Upper lobe of left lung (tissue), 6 donors: ENCODE results near the gene SLC16A8. TPM values are rescaled to one million over a fixed set of nuclear protein-coding genes. Genes with fewer than 3 reads are reported as not detected.

Experiments
- ATAC-seq, 2 donors: fragments of 200-7000 bp; cut with Tn5 transposase; one replicate each; pipeline ENCODE4 v1.9.1; 2022; ENCODE audit warnings: mild to moderate bottlenecking in 2 of 2, moderate library complexity in 2 of 2; ENCODE audit not compliant: low FRiP score in 2 of 2
- DNase-seq, 2 donors: peaks; one replicate each; pipeline ENCODE4 v3.0.0-alpha.2; 2019 to 2020
- H3K27ac ChIP-seq, 4 donors: fragments of 200-600 bp; sonication (generic); one replicate each; pipeline ENCODE4 v1.5.1; 2016 to 2019
- H3K27me3 ChIP-seq, 4 donors: fragments of 200-600 bp; sonication (generic); one replicate each; pipeline ENCODE4 v1.5.1; 2017 to 2019
- H3K36me3 ChIP-seq, 4 donors: fragments of 200-600 bp; sonication (generic); one replicate each; pipeline ENCODE4 v1.5.1; 2016 to 2019
- H3K4me1 ChIP-seq, 4 donors: fragments of 200-600 bp; sonication (generic); one replicate each; pipeline ENCODE4 v1.5.1; 2018 to 2019
- H3K4me3 ChIP-seq, 4 donors: fragments of 200-600 bp; sonication (generic); one replicate each; pipeline ENCODE4 v1.5.1; 2017 to 2019; ENCODE audit warnings: mild to moderate bottlenecking in 2 of 4, moderate library complexity in 1 of 4
- H3K9me3 ChIP-seq, 4 donors: fragments of 200-600 bp; sonication (generic); one replicate each; pipeline ENCODE4 v1.5.1; 2018 to 2019
- CTCF ChIP-seq, 6 experiments: fragments of 450-650 bp in 4 of 6; fragments of 200-600 bp in 2 of 6; sonication (generic) in 2 of 6; IDR thresholded peaks; one replicate each; pipeline ENCODE4 v1.5.1; 2016 to 2019; ENCODE audit warnings: antibody characterized with exemption in 6 of 6
- EP300 ChIP-seq, 4 donors: sonication (generic); formaldehyde crosslinking; IDR thresholded peaks; one replicate each; pipeline ENCODE4 v1.5.1; 2017; ENCODE audit warnings: antibody characterized with exemption in 4 of 4, control low read depth in 2 of 4
- POLR2A ChIP-seq, 4 donors: fragments of 450-650 bp; IDR thresholded peaks; one replicate each; pipeline ENCODE4 v1.5.1; 2016 to 2017; ENCODE audit warnings: antibody characterized with exemption in 4 of 4, mild to moderate bottlenecking in 2 of 4
- POLR2AphosphoS5 ChIP-seq, 2 donors: sonication (generic); formaldehyde crosslinking; IDR thresholded peaks; one replicate each; pipeline ENCODE4 v1.5.1; 2017; ENCODE audit warnings: antibody characterized with exemption in 2 of 2
- WGBS, 2 donors: methylation state at CpG; one replicate each; pipeline ENCODE4 v1.1.5; 2017 to 2018; 5-methylcytosine and 5-hydroxymethylcytosine counted together
- total RNA-seq, 6 donors: library from RNA; depleted of rRNA in 4 of 6; stranded (reverse); fragments of >200 nt in 4 of 6; gene quantifications; one replicate each; pipeline versions ENCODE4 v1.1.0 to v1.2.1, GENCODE V29; 2016 to 2021
- donor health status: DM: no; HTN: no; CAD: no; lungs with moderate emphysema.
- donor health status: DM: no; HTN: yes; CAD: no; lungs with severe emphysema.

Gene SLC16A8
- total RNA-seq, 6 donors from 2014 or later = 0.26 to 6.3 (median 0.73) TPM; not detected in 2

- Histone ChIP-seq H3K27ac (no peak overlapping the region), H3K36me3 (peaks cover 12 to 39% (median 37%) of the 10 kb centered on the region in 4 donors), H3K9me3 (no peaks in the 10 kb centered on the region), H3K4me1 (peaks cover 16 to 17% (median 16%) of the 10 kb centered on the region in 4 donors), H3K4me3 (no peak overlapping the region), H3K27me3 (peaks cover 0 to 15% (median 6%) of the 10 kb centered on the region in 4 donors)
- TF ChIP-seq EP300 (IDR thresholded peaks at IDR 0.05) = no peak
- TF ChIP-seq POLR2AphosphoS5 (IDR thresholded peaks at IDR 0.05) = no peak
- no peak for TF ChIP-seq CTCF (IDR thresholded peaks at IDR 0.05)
- TF ChIP-seq POLR2A (IDR thresholded peaks at IDR 0.05) = no peak
- no peak for DNase-seq
- no peak for ATAC-seq
- 86 to 90% methylated on average over 12 of the region's 12 CpGs for WGBS, 2 donors
These were observed 6.9 kb downstream of the SLC16A8 start for GRCh38 chr22:38077096-38077495.

GRCh38 chr22:38075961-38076360, 8.0 kb downstream of the SLC16A8 start:
- 91 to 93% methylated on average over 11 to 13 of the region's 13 CpGs for WGBS, 2 donors
- Histone ChIP-seq H3K4me3 (no peak overlapping the region), H3K9me3 (no peaks in the 10 kb centered on the region), H3K27me3 (peaks cover 0 to 3% (median 2%) of the 10 kb centered on the region in 4 donors), H3K4me1 (peaks cover 5 to 6% (median 6%) of the 10 kb centered on the region in 4 donors), H3K36me3 (peaks cover 12 to 51% (median 48%) of the 10 kb centered on the region in 4 donors), H3K27ac (no peak overlapping the region)
- TF ChIP-seq CTCF (IDR thresholded peaks at IDR 0.05) (no peak), EP300 (IDR thresholded peaks at IDR 0.05) (no peak), POLR2AphosphoS5 (IDR thresholded peaks at IDR 0.05) (no peak), POLR2A (IDR thresholded peaks at IDR 0.05) (no peak)
- no peak for DNase-seq
- no peak for ATAC-seq

GRCh38 chr22:38075105-38075825, 8.7 kb downstream of the SLC16A8 start:
- no peak overlapping the region for H3K4me3 ChIP-seq
- ATAC-seq (no peak), DNase-seq (peak in 1 of 2 donors; percentile 81)
- 91 to 96% methylated on average over 15 to 30 of the region's 32 CpGs for WGBS, 2 donors
- TF ChIP-seq EP300 (IDR thresholded peaks at IDR 0.05) = no peak
- TF ChIP-seq CTCF (IDR thresholded peaks at IDR 0.05) = no peak
- no peak for TF ChIP-seq POLR2AphosphoS5 (IDR thresholded peaks at IDR 0.05)
- no peak for TF ChIP-seq POLR2A (IDR thresholded peaks at IDR 0.05)
- peaks cover 12 to 58% (median 55%) of the 10 kb centered on the region in 4 donors for H3K36me3 ChIP-seq
- H3K9me3 ChIP-seq = no peaks in the 10 kb centered on the region
- H3K4me1 ChIP-seq = no peaks in the 10 kb centered on the region
- no peak overlapping the region for H3K27ac ChIP-seq
- H3K27me3 ChIP-seq = no peaks in the 10 kb centered on the region

GRCh38 chr22:38074181-38075104, 9.5 kb downstream of the SLC16A8 start:
- Histone ChIP-seq H3K9me3 (no peaks in the 10 kb centered on the region), H3K4me3 (no peak overlapping the region), H3K27me3 (no peaks in the 10 kb centered on the region), H3K27ac (no peak overlapping the region), H3K36me3 (peaks cover 12 to 65% (median 60%) of the 10 kb centered on the region in 4 donors), H3K4me1 (no peaks in the 10 kb centered on the region)
- ATAC-seq (no peak), DNase-seq (peak in 1 of 2 donors; percentile 85)
- TF ChIP-seq EP300 (IDR thresholded peaks at IDR 0.05) (no peak), POLR2A (IDR thresholded peaks at IDR 0.05) (no peak), POLR2AphosphoS5 (IDR thresholded peaks at IDR 0.05) (no peak), CTCF (IDR thresholded peaks at IDR 0.05) (no peak)
- 86 to 95% methylated on average over 21 to 45 of the region's 47 CpGs for WGBS, 2 donors
